Mesenchymal stem cell (in vitro differentiated cells and primary cell): ENCODE data around the gene IL31RA.
A peak's percentile ranks its signal among the peaks of the same experiment; 100 is the strongest.

Experiments
- DNase-seq: peaks from one replicate; pipeline ENCODE4 v3.0.0-alpha.2; 2013
- H2AFZ ChIP-seq: one replicate; pipeline ENCODE4 v1.6.1; 2013; ENCODE audit warnings: low read depth, mild to moderate bottlenecking, control low read depth, inconsistent platforms, low read length, moderate library complexity
- H2AK5ac ChIP-seq: 2 replicates; pipeline ENCODE4 v1.6.1; 2013; ENCODE audit warnings: low read length, moderate library complexity, mild to moderate bottlenecking, inconsistent platforms; ENCODE audit not compliant: severe bottlenecking
- H2BK120ac ChIP-seq: one replicate; pipeline ENCODE4 v1.6.1; 2013; ENCODE audit warnings: low read depth, mild to moderate bottlenecking, inconsistent platforms, low read length, moderate library complexity
- H2BK12ac ChIP-seq, 2 experiments: one replicate each; pipeline ENCODE4 v1.6.1; 2013; ENCODE audit warnings: inconsistent platforms in 2 of 2, low read length in 2 of 2, mild to moderate bottlenecking in 2 of 2, moderate library complexity in 2 of 2, control low read depth in 1 of 2
- H2BK15ac ChIP-seq: one replicate; pipeline ENCODE4 v1.6.1; 2013; ENCODE audit warnings: mild to moderate bottlenecking, low read depth, inconsistent platforms; ENCODE audit not compliant: poor library complexity, severe bottlenecking
- H2BK5ac ChIP-seq: 2 replicates; pipeline ENCODE4 v1.6.1; 2013; ENCODE audit warnings: low read depth, mild to moderate bottlenecking, low read length, control low read depth, inconsistent platforms; ENCODE audit not compliant: poor library complexity, severe bottlenecking
- H3K14ac ChIP-seq, 2 experiments: one replicate each; pipeline ENCODE4 v1.6.1; 2013; ENCODE audit warnings: inconsistent platforms in 2 of 2, low read length in 2 of 2, control low read depth in 1 of 2, mild to moderate bottlenecking in 1 of 2, moderate library complexity in 1 of 2
- H3K18ac ChIP-seq, 2 experiments: one replicate each; pipeline ENCODE4 v1.6.1; 2013; ENCODE audit warnings: inconsistent platforms in 2 of 2, low read length in 2 of 2, control low read depth in 1 of 2, low read depth in 1 of 2, mild to moderate bottlenecking in 1 of 2
- H3K23ac ChIP-seq, 2 experiments: one replicate each; pipeline ENCODE4 v1.6.1; 2013; ENCODE audit warnings: inconsistent platforms in 2 of 2, low read length in 2 of 2, mild to moderate bottlenecking in 2 of 2, moderate library complexity in 2 of 2, control low read depth in 1 of 2
- H3K27ac ChIP-seq: 2 replicates; pipeline ENCODE4 v1.5.1; 2013; ENCODE audit warnings: mild to moderate bottlenecking, moderate library complexity, low read length, control low read depth, inconsistent platforms; ENCODE audit not compliant: poor library complexity, severe bottlenecking
- H3K27me3 ChIP-seq, 2 experiments: 2 replicates each; pipeline versions ENCODE4 v1.6.1 to v1.7.0; 2013; ENCODE audit warnings: low read length in 2 of 2, mild to moderate bottlenecking in 2 of 2, moderate library complexity in 2 of 2, control low read depth in 1 of 2, inconsistent platforms in 1 of 2; ENCODE audit not compliant: control insufficient read depth in 1 of 2, insufficient read depth in 1 of 2
- H3K36me3 ChIP-seq, 2 experiments: 2 replicates each; pipeline versions ENCODE4 v1.6.1 to v1.7.0; 2013; ENCODE audit warnings: low read length in 2 of 2, control low read depth in 1 of 2, inconsistent platforms in 1 of 2, low read depth in 1 of 2, mild to moderate bottlenecking in 1 of 2; ENCODE audit not compliant: insufficient read depth in 2 of 2, control insufficient read depth in 1 of 2
- H3K4ac ChIP-seq, 2 experiments: one replicate each; pipeline ENCODE4 v1.6.1; 2013; ENCODE audit warnings: inconsistent platforms in 2 of 2, low read length in 2 of 2, mild to moderate bottlenecking in 2 of 2, moderate library complexity in 2 of 2, control low read depth in 1 of 2, low read depth in 1 of 2
- H3K4me1 ChIP-seq: 2 replicates; pipeline ENCODE4 v1.6.1; 2013; ENCODE audit warnings: low read depth, low read length, control low read depth; ENCODE audit not compliant: control insufficient read depth, insufficient read depth
- H3K4me2 ChIP-seq: 2 replicates; pipeline ENCODE4 v1.6.1; 2013; ENCODE audit warnings: low read length, mild to moderate bottlenecking, inconsistent platforms; ENCODE audit not compliant: poor library complexity, severe bottlenecking
- H3K4me3 ChIP-seq, 2 experiments: 2 replicates each; pipeline versions ENCODE4 v1.5.1 to v1.7.0; 2013; ENCODE audit warnings: low read length in 2 of 2, mild to moderate bottlenecking in 2 of 2, control low read depth in 1 of 2, low read depth in 1 of 2; ENCODE audit not compliant: insufficient read depth in 1 of 2
- H3K79me1 ChIP-seq: replicated peaks from 2 replicates; pipeline ENCODE4 v1.6.1; 2013; ENCODE audit warnings: mild to moderate bottlenecking, control low read depth, low read length, inconsistent platforms; ENCODE audit not compliant: poor library complexity, severe bottlenecking
- H3K9ac ChIP-seq: 2 replicates; pipeline ENCODE4 v1.7.0; 2013; ENCODE audit warnings: mild to moderate bottlenecking, low read length, moderate library complexity
- H3K9me3 ChIP-seq: 2 replicates; pipeline ENCODE4 v1.7.0; 2013; ENCODE audit warnings: mild to moderate bottlenecking, low read length; ENCODE audit not compliant: control insufficient read depth
- H4K8ac ChIP-seq: one replicate; pipeline ENCODE4 v1.6.1; 2013; ENCODE audit warnings: inconsistent platforms, mild to moderate bottlenecking, low read length, moderate library complexity
- H4K91ac ChIP-seq: one replicate; pipeline ENCODE4 v1.6.1; 2013; ENCODE audit warnings: mild to moderate bottlenecking, low read length, inconsistent platforms
- WGBS: methylation state at CpG from one replicate; pipeline ENCODE4 v1.1.7; 2013; ENCODE audit warnings: mixed read lengths; 5-methylcytosine and 5-hydroxymethylcytosine counted together

IL31RA gene

DNA sequence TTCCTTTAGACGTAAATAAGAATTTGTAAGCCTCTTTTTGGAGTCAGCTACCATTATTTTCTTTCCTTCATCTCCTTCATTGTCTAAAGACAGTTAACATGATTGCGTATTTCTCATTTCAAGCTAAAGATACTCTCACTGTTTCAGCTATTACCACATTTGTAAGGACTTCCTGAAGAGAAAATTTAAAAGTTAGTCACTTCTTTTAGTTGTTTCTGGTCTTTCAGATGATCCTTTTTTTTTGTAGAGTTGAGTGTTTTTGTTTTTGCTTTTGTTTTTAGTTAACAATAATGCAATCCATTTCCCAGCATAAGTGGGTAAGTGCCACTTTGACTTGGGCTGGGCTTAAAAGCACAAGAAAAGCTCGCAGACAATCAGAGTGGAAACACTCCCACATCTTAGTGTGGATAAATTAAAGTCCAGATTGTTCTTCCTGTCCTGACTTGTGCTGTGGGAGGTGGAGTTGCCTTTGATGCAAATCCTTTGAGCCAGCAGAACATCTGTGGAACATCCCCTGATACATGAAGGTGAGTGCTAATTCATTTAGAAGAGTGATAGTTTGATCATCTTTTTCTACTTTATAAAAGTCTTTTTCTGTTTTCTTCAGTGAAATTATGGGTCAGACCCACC, 2.0 kb downstream of the IL31RA start:
- H2BK120ac ChIP-seq: no peak overlapping the region
- H3K4ac ChIP-seq: no peak overlapping the region
- peaks cover 7% of the 10 kb centered on the region for H3K79me1 ChIP-seq
- no peak overlapping the region for H4K91ac ChIP-seq
- peak; percentile 38 for DNase-seq
- no peak overlapping the region for H2BK15ac ChIP-seq
- no peaks in the 10 kb centered on the region for H3K9me3 ChIP-seq
- H3K14ac ChIP-seq: no peak overlapping the region
- no peak overlapping the region for H2AK5ac ChIP-seq
- H2BK5ac ChIP-seq: no peak overlapping the region
- no peak overlapping the region for H3K4me2 ChIP-seq
- peak overlapping the region; percentile 19 for H3K9ac ChIP-seq
- peak overlapping the region in 1 of 2 experiments; percentile 23 for H3K4me3 ChIP-seq
- H3K36me3 ChIP-seq: no peaks in the 10 kb centered on the region
- no peaks in the 10 kb centered on the region for H3K27me3 ChIP-seq
- peak overlapping the region in 1 of 2 experiments; percentile 37 for H3K18ac ChIP-seq
- H2AFZ ChIP-seq: no peak overlapping the region
- H3K23ac ChIP-seq: no peak overlapping the region
- H3K27ac ChIP-seq: peak overlapping the region; percentile 48
- no peak overlapping the region for H4K8ac ChIP-seq
- peak overlapping the region; percentile 21 to 29 for H2BK12ac ChIP-seq
- WGBS: 63% methylated on average over 2 of the region's 3 CpGs
- peaks cover 3% of the 10 kb centered on the region for H3K4me1 ChIP-seq

DNA sequence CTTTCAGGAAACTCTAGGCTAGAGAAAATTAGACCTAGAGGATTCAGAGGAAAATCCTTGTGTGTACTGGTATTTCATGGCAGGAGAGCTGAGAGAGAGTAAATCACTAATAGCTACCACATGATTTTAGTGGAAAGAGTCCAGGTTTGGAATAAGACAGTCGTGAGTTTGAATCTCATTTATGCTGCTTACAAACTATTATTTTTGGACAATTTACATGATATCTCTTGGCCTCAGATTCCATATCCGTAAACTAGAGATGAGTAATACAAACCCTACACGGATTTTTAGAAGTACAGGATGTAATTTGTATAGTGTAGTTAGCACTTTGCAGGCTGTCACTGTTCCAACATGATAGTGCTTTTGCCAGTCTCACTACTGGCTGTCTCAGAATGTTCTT, 2.7 kb downstream of the IL31RA start:
- peak; percentile 35 for DNase-seq
- Histone ChIP-seq H3K9ac (peak overlapping the region; percentile 19), H3K23ac (no peak overlapping the region), H3K27me3 (no peaks in the 10 kb centered on the region), H3K4ac (no peak overlapping the region), H3K4me2 (no peak overlapping the region), H3K27ac (peak overlapping the region; percentile 26), H3K4me1 (peaks cover 3% of the 10 kb centered on the region), H2BK15ac (no peak overlapping the region), H3K36me3 (no peaks in the 10 kb centered on the region), H4K8ac (no peak overlapping the region), H2BK12ac (no peak overlapping the region), H3K14ac (no peak overlapping the region), H4K91ac (no peak overlapping the region), H3K18ac (no peak overlapping the region), H2AFZ (no peak overlapping the region), H3K4me3 (peak overlapping the region in 1 of 2 experiments; percentile 23), H2BK120ac (no peak overlapping the region), H2AK5ac (no peak overlapping the region), H3K79me1 (peaks cover 10% of the 10 kb centered on the region), H3K9me3 (no peaks in the 10 kb centered on the region), H2BK5ac (no peak overlapping the region)
- WGBS: no CpG with 5 or more reads among the region's 3 CpGs

DNA sequence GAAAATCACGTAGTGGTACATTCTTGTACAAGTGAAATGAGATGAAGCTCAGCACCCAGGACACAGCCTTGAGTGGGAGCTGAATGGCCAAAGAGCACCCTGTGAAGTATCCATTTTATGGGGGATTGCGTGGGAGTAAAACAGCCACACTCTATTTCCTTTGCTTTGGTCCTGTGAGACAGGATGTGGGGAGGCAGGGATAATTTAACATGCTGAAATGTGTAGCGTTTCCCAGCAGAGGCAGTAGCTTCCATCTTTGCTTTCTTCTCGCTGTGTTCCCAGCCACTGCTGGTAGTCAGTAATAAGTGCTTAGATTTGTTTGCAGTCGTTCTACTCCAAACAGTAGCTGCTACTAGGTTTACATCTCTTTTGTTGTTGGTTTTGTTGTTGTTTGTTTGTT, 4.4 kb downstream of the IL31RA start:
- Histone ChIP-seq H3K36me3 (peaks cover 0 to 2% of the 10 kb centered on the region in 2 experiments), H2BK120ac (peak overlapping the region; percentile 39), H3K27me3 (no peaks in the 10 kb centered on the region), H3K9ac (no peak overlapping the region), H3K9me3 (no peaks in the 10 kb centered on the region), H3K4ac (no peak overlapping the region), H2BK12ac (peak overlapping the region in 1 of 2 experiments; percentile 30), H3K27ac (no peak overlapping the region), H3K4me3 (no peak overlapping the region), H2BK15ac (peak overlapping the region; percentile 20), H2AK5ac (no peak overlapping the region), H3K79me1 (peaks cover 12% of the 10 kb centered on the region), H3K18ac (peak overlapping the region in 1 of 2 experiments; percentile 61), H3K23ac (peak overlapping the region in 1 of 2 experiments; percentile 66), H2AFZ (no peak overlapping the region), H3K14ac (no peak overlapping the region), H3K4me1 (peaks cover 3% of the 10 kb centered on the region), H3K4me2 (no peak overlapping the region), H2BK5ac (no peak overlapping the region), H4K91ac (peak overlapping the region; percentile 8), H4K8ac (peak overlapping the region; percentile 20)
- no peak for DNase-seq
- 64% methylated on average over 5 of the region's 5 CpGs for WGBS

DNA sequence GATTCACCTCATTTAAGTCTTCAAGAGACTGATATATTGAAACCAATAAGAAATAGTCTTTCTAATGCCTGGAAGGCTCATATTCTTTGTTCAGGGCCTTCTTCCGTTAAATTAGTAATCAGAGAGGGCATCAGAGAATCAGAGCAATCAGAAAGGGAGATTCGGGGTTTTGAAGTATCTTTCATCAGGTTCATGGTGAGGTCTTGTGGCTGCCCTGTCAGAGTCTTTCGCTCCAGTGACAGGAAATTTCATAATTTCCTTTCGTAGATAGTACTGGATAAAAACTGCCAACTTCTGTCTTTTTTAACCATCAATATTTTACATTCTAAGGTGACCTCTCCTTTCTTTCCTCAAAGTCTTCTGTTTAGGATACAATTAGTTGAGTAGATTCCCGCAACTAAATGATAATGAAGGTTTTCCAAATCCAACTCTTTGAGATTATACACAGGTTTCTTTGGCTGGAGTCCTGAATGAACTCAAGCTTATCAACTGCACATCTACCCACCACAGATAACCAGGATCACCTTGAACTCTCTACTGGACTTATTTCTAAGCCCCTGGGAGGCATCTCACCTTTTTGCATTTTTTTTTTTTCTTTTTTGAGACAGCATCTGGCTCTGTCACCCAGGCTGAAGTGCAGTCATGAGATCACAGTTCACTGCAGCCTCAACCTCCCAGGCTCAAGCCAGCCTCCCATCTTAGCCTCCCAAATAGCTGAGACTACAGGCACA, 5.5 kb downstream of the IL31RA start:
- DNase-seq: no peak
- H3K4me3 ChIP-seq: no peak overlapping the region
- H3K27me3 ChIP-seq: no peaks in the 10 kb centered on the region
- no peak overlapping the region for H4K91ac ChIP-seq
- peaks cover 15% of the 10 kb centered on the region for H3K79me1 ChIP-seq
- H3K23ac ChIP-seq: no peak overlapping the region
- H3K4ac ChIP-seq: no peak overlapping the region
- no peak overlapping the region for H2BK120ac ChIP-seq
- no peak overlapping the region for H3K27ac ChIP-seq
- no peak overlapping the region for H3K14ac ChIP-seq
- no peak overlapping the region for H2AK5ac ChIP-seq
- H2AFZ ChIP-seq: no peak overlapping the region
- peaks cover 5% of the 10 kb centered on the region for H3K9me3 ChIP-seq
- H3K18ac ChIP-seq: no peak overlapping the region
- no peak overlapping the region for H4K8ac ChIP-seq
- peaks cover 0 to 10% of the 10 kb centered on the region in 2 experiments for H3K36me3 ChIP-seq
- H2BK15ac ChIP-seq: no peak overlapping the region
- no peak overlapping the region for H3K9ac ChIP-seq
- WGBS: 84% methylated on average over 5 of the region's 5 CpGs
- peaks cover 3% of the 10 kb centered on the region for H3K4me1 ChIP-seq
- H2BK12ac ChIP-seq: no peak overlapping the region
- no peak overlapping the region for H3K4me2 ChIP-seq
- H2BK5ac ChIP-seq: no peak overlapping the region
